Right atrium auricular region (tissue), 2 donors: ENCODE results near the gene PLEKHH3. TPM values are rescaled to one million over a fixed set of nuclear protein-coding genes. Genes with fewer than 3 reads are reported as not detected.

Experiments
- DNase-seq: peaks from one replicate; pipeline ENCODE4 v3.0.0-alpha.2; 2019; ENCODE audit warnings: low spot score
- H3K27ac ChIP-seq, 2 donors: fragments of 200-600 bp; sonication (generic); 1 replicate in 1 of 2; 2 replicates in 1 of 2; pipeline ENCODE4 v1.5.1; 2016 to 2019
- H3K27me3 ChIP-seq, 2 donors: fragments of 200-600 bp; sonication (generic); one replicate each; pipeline versions ENCODE4 v1.5.1 to v1.6.0; 2017 to 2019
- H3K36me3 ChIP-seq: fragments of 200-600 bp; sonication (generic); one replicate; pipeline ENCODE4 v1.5.1; 2016
- H3K4me1 ChIP-seq, 2 donors: fragments of 200-600 bp; sonication (generic); one replicate each; pipeline versions ENCODE4 v1.5.1 to v1.6.0; 2017 to 2019
- H3K4me3 ChIP-seq, 2 donors: fragments of 200-600 bp; sonication (generic); 1 replicate in 1 of 2; 2 replicates in 1 of 2; pipeline ENCODE4 v1.5.1; 2017 to 2019; ENCODE audit warnings: mild to moderate bottlenecking in 1 of 2, moderate library complexity in 1 of 2
- H3K9me3 ChIP-seq, 2 donors: fragments of 200-600 bp; sonication (generic); one replicate each; pipeline ENCODE4 v1.5.1; 2019
- CTCF ChIP-seq, 2 donors: fragments of 200-600 bp; sonication (generic); IDR thresholded peaks; one replicate each; pipeline ENCODE4 v1.5.1; 2019; ENCODE audit warnings: antibody characterized with exemption in 2 of 2
- total RNA-seq, 2 donors: library from RNA; depleted of rRNA; stranded (reverse); fragments of >200 nt; gene quantifications; one replicate each; pipeline ENCODE4 v1.1.0, GENCODE V29; 2016

PLEKHH3 gene
- total RNA-seq, 2 donors from 2014 or later = 14.5 to 26.5 TPM

GRCh38 chr17:42700586-42701289 is 23.9 kb upstream of the PLEKHH3 start:
- Histone ChIP-seq H3K4me3 (no peak overlapping the region), H3K9me3 (no peaks in the 10 kb centered on the region), H3K27me3 (no peaks in the 10 kb centered on the region), H3K27ac (no peak overlapping the region), H3K4me1 (peaks cover 0 to 14% of the 10 kb centered on the region in 2 donors), H3K36me3 (peaks cover 75% of the 10 kb centered on the region)
- no peak for DNase-seq
- no peak for TF ChIP-seq CTCF (IDR thresholded peaks at IDR 0.05)

- no peak for DNase-seq
- Histone ChIP-seq H3K27me3 (no peaks in the 10 kb centered on the region), H3K9me3 (no peaks in the 10 kb centered on the region), H3K27ac (no peak overlapping the region), H3K36me3 (peaks cover 66% of the 10 kb centered on the region), H3K4me3 (no peak overlapping the region), H3K4me1 (peaks cover 0 to 14% of the 10 kb centered on the region in 2 donors)
- no peak for TF ChIP-seq CTCF (IDR thresholded peaks at IDR 0.05)
Observed at GRCh38 chr17:42699415-42699740, 22.6 kb upstream of the PLEKHH3 start.

- H3K9me3 ChIP-seq = no peaks in the 10 kb centered on the region
- no peak for TF ChIP-seq CTCF (IDR thresholded peaks at IDR 0.05)
- peak overlapping the region in 1 of 2 donors; percentile 35 for H3K27ac ChIP-seq
- peaks cover 0 to 14% of the 10 kb centered on the region in 2 donors for H3K4me1 ChIP-seq
- H3K4me3 ChIP-seq = no peak overlapping the region
- no peaks in the 10 kb centered on the region for H3K27me3 ChIP-seq
- DNase-seq = peak; percentile 78
- peaks cover 61% of the 10 kb centered on the region for H3K36me3 ChIP-seq
Observed at GRCh38 chr17:42698736-42699414, 22.1 kb upstream of the PLEKHH3 start.

- Histone ChIP-seq H3K36me3 (peaks cover 44% of the 10 kb centered on the region), H3K4me3 (no peak overlapping the region), H3K27me3 (no peaks in the 10 kb centered on the region), H3K9me3 (no peaks in the 10 kb centered on the region), H3K27ac (no peak overlapping the region), H3K4me1 (peaks cover 0 to 14% of the 10 kb centered on the region in 2 donors)
- no peak for TF ChIP-seq CTCF (IDR thresholded peaks at IDR 0.05)
- DNase-seq = no peak
Observed at GRCh38 chr17:42697108-42697811, 20.5 kb upstream of the PLEKHH3 start.

- TF ChIP-seq CTCF (IDR thresholded peaks at IDR 0.05) = no peak
- DNase-seq = no peak
- Histone ChIP-seq H3K4me3 (no peak overlapping the region), H3K27me3 (no peaks in the 10 kb centered on the region), H3K4me1 (peaks cover 0 to 14% of the 10 kb centered on the region in 2 donors), H3K36me3 (peaks cover 28% of the 10 kb centered on the region), H3K9me3 (no peaks in the 10 kb centered on the region), H3K27ac (no peak overlapping the region)
Observed at GRCh38 chr17:42695500-42695899, 18.7 kb upstream of the PLEKHH3 start.
